Measurements from ENCODE around the gene PCSK4.

PCSK4 gene

GRCh38 chr19:1451916-1452801, 38.0 kb downstream of the PCSK4 start:
- Histone ChIP-seq H3K9me3 (ENCODE audit: control insufficient read depth, insufficient read depth, low read length) (no peaks in the 10 kb centered on the region), H3K79me2 (ENCODE audit: control insufficient read depth, low read length) (no peaks in the 10 kb centered on the region), H3K4me3 (ENCODE audit: low read length) (no peak overlapping the region), H4K20me1 (ENCODE audit: control insufficient read depth, insufficient read depth, low read depth, low read length) (peaks cover 6% of the 10 kb centered on the region), H3K36me3 (ENCODE audit: control insufficient read depth, low read length) (no peaks in the 10 kb centered on the region), H3F3A (ENCODE audit: control insufficient read depth, insufficient read depth) (peaks cover 8% of the 10 kb centered on the region; the same call in 1 of the 2 replicates), H3K27ac (ENCODE audit: low read depth, low read length) (no peak overlapping the region), H3K4me1 (ENCODE audit: control insufficient read depth, low read length) (peaks cover 37% of the 10 kb centered on the region), H3K27me3 (ENCODE audit: control insufficient read depth, low read length) (peaks cover 34% of the 10 kb centered on the region), H3K4me2 (ENCODE audit: low read length) (no peak overlapping the region), H3K9me2 (replicated peaks; ENCODE audit: control insufficient read depth, low read length) (no peaks in the 10 kb centered on the region)
- no peak for TF ChIP-seq EZH2phosphoT487 (IDR thresholded peaks at IDR 0.05; ENCODE audit: borderline replicate concordance, low read length)
- TF ChIP-seq, protein P1, sequence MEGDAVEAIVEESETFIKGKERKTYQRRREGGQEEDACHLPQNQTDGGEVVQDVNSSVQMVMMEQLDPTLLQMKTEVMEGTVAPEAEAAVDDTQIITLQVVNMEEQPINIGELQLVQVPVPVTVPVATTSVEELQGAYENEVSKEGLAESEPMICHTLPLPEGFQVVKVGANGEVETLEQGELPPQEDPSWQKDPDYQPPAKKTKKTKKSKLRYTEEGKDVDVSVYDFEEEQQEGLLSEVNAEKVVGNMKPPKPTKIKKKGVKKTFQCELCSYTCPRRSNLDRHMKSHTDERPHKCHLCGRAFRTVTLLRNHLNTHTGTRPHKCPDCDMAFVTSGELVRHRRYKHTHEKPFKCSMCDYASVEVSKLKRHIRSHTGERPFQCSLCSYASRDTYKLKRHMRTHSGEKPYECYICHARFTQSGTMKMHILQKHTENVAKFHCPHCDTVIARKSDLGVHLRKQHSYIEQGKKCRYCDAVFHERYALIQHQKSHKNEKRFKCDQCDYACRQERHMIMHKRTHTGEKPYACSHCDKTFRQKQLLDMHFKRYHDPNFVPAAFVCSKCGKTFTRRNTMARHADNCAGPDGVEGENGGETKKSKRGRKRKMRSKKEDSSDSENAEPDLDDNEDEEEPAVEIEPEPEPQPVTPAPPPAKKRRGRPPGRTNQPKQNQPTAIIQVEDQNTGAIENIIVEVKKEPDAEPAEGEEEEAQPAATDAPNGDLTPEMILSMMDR (IDR thresholded peaks at IDR 0.05; ENCODE audit: low read depth, low read length, poor library complexity, severe bottlenecking) = no peak

DNA sequence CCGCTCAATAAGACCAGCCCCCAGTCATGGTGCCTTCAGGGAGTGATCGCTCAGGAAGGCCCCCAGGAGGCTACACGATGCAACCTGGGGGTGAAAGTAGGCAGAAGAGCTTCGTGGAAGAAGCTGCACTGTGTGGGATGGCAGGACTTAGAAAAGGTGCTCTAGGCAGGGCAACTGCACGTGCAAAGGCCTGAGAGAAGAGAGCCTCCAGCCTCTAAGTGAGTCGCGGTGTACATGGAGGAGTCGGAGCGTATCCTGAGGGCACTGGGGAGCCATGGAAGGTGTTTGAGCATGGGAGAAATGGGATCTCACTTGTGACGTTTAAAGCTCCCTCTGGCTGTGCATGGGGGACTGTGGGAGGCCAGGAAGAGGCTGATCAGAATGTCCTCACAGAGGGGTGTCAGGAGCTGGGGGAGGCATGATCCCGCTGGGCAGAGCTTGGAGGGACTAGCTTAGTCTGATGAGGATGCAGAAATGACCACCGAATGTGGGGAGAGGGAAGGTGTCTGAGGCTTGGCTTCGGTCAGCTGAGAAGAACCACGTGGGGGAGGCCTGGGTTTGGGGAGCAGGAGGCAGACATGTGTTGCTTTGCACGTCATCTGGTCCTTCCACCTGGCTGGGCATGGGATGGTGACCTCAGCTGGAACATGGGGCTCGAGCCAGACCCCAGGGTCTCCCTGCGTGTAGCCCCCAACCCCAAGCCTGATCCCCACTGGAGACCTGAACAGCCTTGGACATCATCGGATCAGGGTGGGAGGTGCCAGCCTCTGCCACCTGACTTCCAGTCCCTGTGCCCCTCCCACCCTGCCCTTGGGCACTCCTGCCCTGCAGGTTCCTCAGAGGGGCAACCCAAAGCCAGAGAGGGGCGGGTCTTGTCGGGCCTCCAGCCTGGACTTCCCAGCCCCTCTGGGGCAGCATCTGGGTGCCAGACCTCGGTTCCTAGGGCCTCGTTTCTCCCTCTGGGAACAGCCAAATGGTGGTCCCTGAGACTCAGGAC, 39.1 kb downstream of the PCSK4 start:
- H3K4me2 ChIP-seq (ENCODE audit: low read length) = no peak overlapping the region
- H3K36me3 ChIP-seq (ENCODE audit: control insufficient read depth, low read length) = no peaks in the 10 kb centered on the region
- H3K79me2 ChIP-seq (ENCODE audit: control insufficient read depth, low read length) = no peaks in the 10 kb centered on the region
- no peaks in the 10 kb centered on the region for H3K9me2 ChIP-seq (replicated peaks; ENCODE audit: control insufficient read depth, low read length)
- H3K27ac ChIP-seq (ENCODE audit: low read depth, low read length) = no peak overlapping the region
- H3K9me3 ChIP-seq (ENCODE audit: control insufficient read depth, insufficient read depth, low read length) = no peaks in the 10 kb centered on the region
- no peak overlapping the region for H3K4me3 ChIP-seq (ENCODE audit: low read length)
- peaks cover 34% of the 10 kb centered on the region for H3K4me1 ChIP-seq (ENCODE audit: control insufficient read depth, low read length)
- H3F3A ChIP-seq (ENCODE audit: control insufficient read depth, insufficient read depth) = peaks cover 8% of the 10 kb centered on the region; the same call in 1 of the 2 replicates
- peaks cover 5% of the 10 kb centered on the region for H4K20me1 ChIP-seq (ENCODE audit: control insufficient read depth, insufficient read depth, low read depth, low read length)
- TF ChIP-seq, protein P1 (IDR thresholded peaks at IDR 0.05; ENCODE audit: low read depth, low read length, poor library complexity, severe bottlenecking) = no peak
- no peak for TF ChIP-seq EZH2phosphoT487 (IDR thresholded peaks at IDR 0.05; ENCODE audit: borderline replicate concordance, low read length)
- peaks cover 41% of the 10 kb centered on the region for H3K27me3 ChIP-seq (ENCODE audit: control insufficient read depth, low read length)

DNA sequence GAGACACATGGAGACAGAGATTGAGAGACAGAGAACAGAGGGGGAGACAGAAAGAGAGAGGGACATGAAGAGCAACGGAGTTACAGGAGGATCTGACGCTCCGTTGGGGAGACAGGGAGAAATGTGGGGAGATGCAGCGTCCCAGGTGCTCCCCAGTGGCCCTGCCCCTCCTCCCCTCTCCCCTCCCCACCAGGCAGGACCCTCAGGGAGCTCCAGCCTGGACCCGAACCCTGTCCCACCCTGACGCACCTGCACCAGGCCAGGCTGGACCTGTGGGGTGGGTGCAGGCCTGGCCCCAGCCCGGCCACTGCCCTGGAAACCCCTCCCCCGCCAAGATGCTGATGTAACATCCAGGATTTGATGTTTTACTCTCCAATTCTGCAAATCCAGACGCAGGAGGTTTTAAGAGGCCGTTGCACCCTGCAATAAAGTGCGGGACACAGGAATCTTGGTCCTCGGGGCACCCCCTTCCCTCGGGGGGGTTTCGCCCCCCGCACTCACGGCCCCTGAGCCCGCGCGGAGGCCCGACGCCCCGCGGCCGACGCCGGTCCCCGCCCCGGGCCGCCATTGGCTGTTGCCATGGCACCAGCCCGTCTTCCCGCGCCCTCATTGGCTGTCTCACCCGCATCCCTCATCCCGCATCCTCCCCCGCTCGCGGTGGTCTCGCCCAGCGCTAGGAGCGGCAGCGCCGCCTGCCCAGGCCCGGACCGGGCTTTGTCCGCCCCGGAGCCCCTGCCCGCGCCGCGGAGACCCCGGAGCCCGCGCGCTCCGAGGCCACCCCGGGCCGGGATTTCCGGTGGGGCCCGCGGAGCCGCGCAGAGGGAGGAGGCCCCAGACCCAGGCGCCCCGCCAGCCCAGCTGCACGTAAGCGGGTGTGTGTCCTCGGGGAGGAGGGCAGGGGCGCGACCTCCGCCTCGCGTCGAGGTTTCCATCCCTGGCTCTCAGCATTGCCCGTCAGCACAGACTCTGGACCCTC, 40.4 kb downstream of the PCSK4 start, which contains the start of gene APC2:
Gene APC2, plus strand, starts transcription at position 655 of the 976 bp plus-strand sequence. CDS start 2,881 bp downstream, outside the sequence.
- Histone ChIP-seq H3K4me2 (ENCODE audit: low read length) (peak within 1 kb of the TSS; percentile 36), H3K9me3 (ENCODE audit: control insufficient read depth, insufficient read depth, low read length) (no peaks in the 10 kb centered on the region), H3K4me3 (ENCODE audit: low read length) (peak within 1 kb of the TSS; percentile 16; the same call in 1 of the 2 replicates), H3K27ac (ENCODE audit: low read depth, low read length) (no peak within 1 kb of the TSS), H3K79me2 (ENCODE audit: control insufficient read depth, low read length) (no peaks in the 10 kb centered on the region), H3K9me2 (replicated peaks; ENCODE audit: control insufficient read depth, low read length) (no peaks in the 10 kb centered on the region), H3K4me1 (ENCODE audit: control insufficient read depth, low read length) (peaks cover 29% of the 10 kb centered on the region), H4K20me1 (ENCODE audit: control insufficient read depth, insufficient read depth, low read depth, low read length) (peaks cover 6% of the 10 kb centered on the region; the same call in 1 of the 2 replicates), H3K27me3 (ENCODE audit: control insufficient read depth, low read length) (peaks cover 41% of the 10 kb centered on the region), H3F3A (ENCODE audit: control insufficient read depth, insufficient read depth) (peaks cover 8% of the 10 kb centered on the region), H3K36me3 (ENCODE audit: control insufficient read depth, low read length) (no peaks in the 10 kb centered on the region)
- TF ChIP-seq EZH2phosphoT487 (IDR thresholded peaks at IDR 0.05; ENCODE audit: borderline replicate concordance, low read length) = no peak
- TF ChIP-seq, protein P1 (IDR thresholded peaks at IDR 0.05; ENCODE audit: low read depth, low read length, poor library complexity, severe bottlenecking) = no peak

All from DOHH2 (cell line).